Duodenal mucosa (tissue), 2 donors: Measurements from ENCODE around the gene CCR9.

ENCODE experiments used
- H3K27ac ChIP-seq: one replicate; pipeline ENCODE4 v1.7.0; 2013; ENCODE audit warnings: low read depth, low read length
- H3K27me3 ChIP-seq, 2 donors: one replicate each; pipeline ENCODE4 v1.7.0; 2013; ENCODE audit warnings: low read length in 2 of 2, control low read depth in 1 of 2; ENCODE audit not compliant: insufficient read depth in 2 of 2, control insufficient read depth in 1 of 2
- H3K36me3 ChIP-seq, 2 donors: one replicate each; pipeline ENCODE4 v1.7.0; 2013; ENCODE audit warnings: low read length in 2 of 2, control low read depth in 1 of 2; ENCODE audit not compliant: insufficient read depth in 2 of 2, control insufficient read depth in 1 of 2
- H3K4me1 ChIP-seq, 2 donors: one replicate each; pipeline ENCODE4 v1.7.0; 2013; ENCODE audit warnings: low read length in 2 of 2, control low read depth in 1 of 2; ENCODE audit not compliant: insufficient read depth in 2 of 2, control insufficient read depth in 1 of 2
- H3K4me3 ChIP-seq, 2 donors: one replicate each; pipeline ENCODE4 v1.7.0; 2013; ENCODE audit warnings: low read length in 2 of 2, low read depth in 1 of 2
- H3K9ac ChIP-seq, 2 donors: one replicate each; pipeline ENCODE4 v1.7.0; 2013; ENCODE audit warnings: low read length in 2 of 2, low read depth in 1 of 2
- H3K9me3 ChIP-seq, 2 donors: one replicate each; pipeline ENCODE4 v1.7.0; 2013; ENCODE audit warnings: low read length in 2 of 2, control low read depth in 1 of 2; ENCODE audit not compliant: control insufficient read depth in 1 of 2

The CCR9 gene

DNA sequence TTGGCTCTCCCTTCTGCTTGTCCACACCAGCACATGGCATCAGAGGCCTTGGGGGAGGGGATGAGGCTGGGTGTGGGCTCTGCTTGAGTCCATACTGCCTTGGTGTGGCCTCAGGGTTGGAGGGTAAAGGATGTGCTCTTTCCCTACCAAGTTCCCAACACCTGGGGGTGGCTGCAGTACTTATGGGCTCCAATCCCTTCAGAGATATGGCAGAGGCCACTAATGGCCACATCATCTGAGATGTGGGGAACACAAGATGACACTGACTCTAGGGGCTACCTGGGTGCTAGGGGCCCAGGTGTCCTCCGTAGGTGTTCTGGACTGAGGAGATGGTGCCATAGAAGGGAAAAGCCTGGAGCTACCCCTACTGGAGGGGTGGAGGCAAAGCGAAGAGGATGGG is 63.8 kb downstream of the CCR9 start:
- no peak overlapping the region for H3K4me3 ChIP-seq

DNA sequence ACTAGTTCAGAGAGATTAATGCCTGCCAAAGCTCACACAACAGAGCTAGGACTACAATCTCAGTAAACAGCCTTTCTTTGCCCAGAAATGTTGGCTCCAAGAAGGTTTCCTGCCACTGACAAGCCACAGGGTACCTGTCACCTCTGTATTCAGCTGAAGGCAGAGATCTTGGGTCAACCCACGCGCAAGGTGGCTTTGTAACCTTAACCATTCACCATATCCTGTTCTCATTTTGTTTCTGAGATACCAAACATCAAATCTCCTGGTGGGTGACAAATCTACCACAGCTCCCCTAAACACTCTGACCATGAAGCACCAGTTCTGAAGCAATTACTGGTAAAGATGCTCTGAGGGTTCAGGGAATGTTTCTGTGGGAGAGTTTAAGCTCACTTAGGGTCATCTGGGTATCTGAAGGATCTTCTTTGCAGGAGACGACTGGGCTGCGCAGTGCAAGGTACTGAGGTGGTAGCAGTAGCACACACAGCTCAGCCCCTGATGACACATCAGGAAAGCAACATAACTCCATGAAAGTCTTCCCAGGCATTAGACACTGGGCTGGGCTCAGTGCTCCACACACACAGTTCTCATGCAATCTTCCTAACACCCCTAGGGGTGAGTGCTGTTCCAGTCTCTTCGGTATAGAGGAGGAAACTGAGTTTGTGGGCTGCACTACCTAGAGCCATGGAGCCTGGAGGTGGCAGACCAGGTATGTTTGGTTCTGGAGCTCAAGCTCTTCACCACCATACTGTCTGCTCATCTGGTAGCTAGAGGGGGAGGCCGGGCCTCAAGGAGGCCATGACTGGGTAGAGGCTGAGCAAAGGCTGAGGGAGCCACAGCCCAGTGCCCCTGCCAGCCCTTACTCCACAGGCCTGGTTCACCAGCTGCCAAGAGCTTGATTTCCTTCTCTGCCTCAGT is 64.6 kb downstream of the CCR9 start:
- Histone ChIP-seq H3K4me3 (no peak overlapping the region), H3K4me1 (peaks cover 7 to 8% of the 10 kb centered on the region in 2 donors), H3K27me3 (no peaks in the 10 kb centered on the region), H3K9me3 (no peaks in the 10 kb centered on the region), H3K9ac (no peak overlapping the region), H3K27ac (no peak overlapping the region), H3K36me3 (peaks cover 69 to 97% of the 10 kb centered on the region in 2 donors)

More for the DNA sequence above, 63.8 kb downstream of the CCR9 start:
- Histone ChIP-seq H3K36me3 (peaks cover 64 to 94% of the 10 kb centered on the region in 2 donors), H3K9me3 (no peaks in the 10 kb centered on the region), H3K27ac (no peak overlapping the region), H3K9ac (no peak overlapping the region), H3K4me1 (peaks cover 7 to 8% of the 10 kb centered on the region in 2 donors), H3K27me3 (no peaks in the 10 kb centered on the region)

- Histone ChIP-seq H3K4me3 (no peak overlapping the region), H3K9me3 (no peaks in the 10 kb centered on the region), H3K36me3 (peaks cover 62 to 95% of the 10 kb centered on the region in 2 donors), H3K27me3 (no peaks in the 10 kb centered on the region), H3K9ac (no peak overlapping the region), H3K4me1 (peaks cover 7 to 8% of the 10 kb centered on the region in 2 donors), H3K27ac (no peak overlapping the region)
These were observed 65.6 kb downstream of the CCR9 start for GRCh38 chr3:45951946-45952345.

GRCh38 chr3:45952456-45952855 is 66.1 kb downstream of the CCR9 start:
- Histone ChIP-seq H3K27me3 (no peaks in the 10 kb centered on the region), H3K9me3 (no peaks in the 10 kb centered on the region), H3K9ac (no peak overlapping the region), H3K36me3 (peaks cover 59 to 95% of the 10 kb centered on the region in 2 donors), H3K4me1 (peaks cover 7 to 8% of the 10 kb centered on the region in 2 donors), H3K4me3 (no peak overlapping the region), H3K27ac (no peak overlapping the region)
